ENCODE results near the gene KCNN3.
"Not testable (repeated sequence)": the region's sequence is repeated elsewhere in the genome, so short reads cannot be mapped to it uniquely, and the experiment has no call there.

Gene KCNN3

GRCh38 chr1:154870115-154870571 lies at the start of gene KCNN3:
TSS of gene KCNN3 (minus strand) at chr1:154870281. CDS start at chr1:154869964, 317 bp downstream.
- in situ Hi-C loops (cut with MboI; ENCODE audit: low sequenced_read_pairs) = no loop called here

- in situ Hi-C loops (cut with MboI; ENCODE audit: low sequenced_read_pairs) = no loop called here
These were observed 43.2 kb upstream of the KCNN3 start for GRCh38 chr1:154913273-154913672.

GRCh38 chr1:154912755-154913154 lies 42.7 kb upstream of the KCNN3 start:
- in situ Hi-C loops (cut with MboI; ENCODE audit: low sequenced_read_pairs) = no loop called here

- in situ Hi-C loops (cut with MboI; ENCODE audit: low sequenced_read_pairs) = no loop called here
These were observed 41.8 kb upstream of the KCNN3 start for GRCh38 chr1:154911691-154912550.

GRCh38 chr1:154910851-154911250 lies 40.8 kb upstream of the KCNN3 start:
- in situ Hi-C loops (cut with MboI; ENCODE audit: low sequenced_read_pairs) = no loop called here

GRCh38 chr1:154908937-154909336 lies 38.9 kb upstream of the KCNN3 start:
- in situ Hi-C loops (cut with MboI; ENCODE audit: low sequenced_read_pairs) = no loop called here

GRCh38 chr1:154908129-154908528 lies 38.0 kb upstream of the KCNN3 start:
- in situ Hi-C loops (cut with MboI; ENCODE audit: low sequenced_read_pairs) = not testable (repeated sequence)

GRCh38 chr1:154906621-154907081 lies 36.6 kb upstream of the KCNN3 start:
- in situ Hi-C loops (cut with MboI; ENCODE audit: low sequenced_read_pairs) = no loop called here

- in situ Hi-C loops (cut with MboI; ENCODE audit: low sequenced_read_pairs) = no loop called here
These were observed 33.0 kb upstream of the KCNN3 start for GRCh38 chr1:154902938-154903566.

GRCh38 chr1:154901591-154901990 lies 31.5 kb upstream of the KCNN3 start:
- in situ Hi-C loops (cut with MboI; ENCODE audit: low sequenced_read_pairs) = no loop called here

GRCh38 chr1:154899041-154899440 lies 29.0 kb upstream of the KCNN3 start:
- in situ Hi-C loops (cut with MboI; ENCODE audit: low sequenced_read_pairs) = no loop called here

- in situ Hi-C loops (cut with MboI; ENCODE audit: low sequenced_read_pairs) = no loop called here
These were observed 26.7 kb upstream of the KCNN3 start for GRCh38 chr1:154896771-154897286.

GRCh38 chr1:154895798-154896197 lies 25.7 kb upstream of the KCNN3 start:
- in situ Hi-C loops (cut with MboI; ENCODE audit: low sequenced_read_pairs) = no loop called here

- in situ Hi-C loops (cut with MboI; ENCODE audit: low sequenced_read_pairs) = no loop called here
These were observed 21.4 kb upstream of the KCNN3 start for GRCh38 chr1:154891452-154891851.

GRCh38 chr1:154888757-154889156 lies 18.7 kb upstream of the KCNN3 start:
- in situ Hi-C loops (cut with MboI; ENCODE audit: low sequenced_read_pairs) = loop anchor here (10.0 kb wide), 1 partner anchor 224 kb away; no protein-coding TSS in a partner anchor

- in situ Hi-C loops (cut with MboI; ENCODE audit: low sequenced_read_pairs) = loop anchor here (10.0 kb wide), 1 partner anchor 222 kb away; no protein-coding TSS in a partner anchor
These were observed 16.4 kb upstream of the KCNN3 start for GRCh38 chr1:154886281-154887015.

GRCh38 chr1:154884869-154885701 lies 15.0 kb upstream of the KCNN3 start:
- in situ Hi-C loops (cut with MboI; ENCODE audit: low sequenced_read_pairs) = loop anchor here (10.0 kb wide), 1 partner anchor 220 kb away; no protein-coding TSS in a partner anchor

- in situ Hi-C loops (cut with MboI; ENCODE audit: low sequenced_read_pairs) = loop anchor here (10.0 kb wide), 1 partner anchor 219 kb away; no protein-coding TSS in a partner anchor
These were observed 14.1 kb upstream of the KCNN3 start for GRCh38 chr1:154883919-154884868.

All from HL-60/S4 (cell line).